OCI-LY3 (cell line): ENCODE results near the gene ANKRD44.
"Not testable (repeated sequence)": the region's sequence is repeated elsewhere in the genome, so short reads cannot be mapped to it uniquely, and the experiment has no call there.

Experiments
- H2AFZ ChIP-seq: fragments of 200-600, 300-600 bp; shearing (Covaris generic); 2 replicates; pipeline ENCODE4 v1.6.0; 2014; ENCODE audit warnings: antibody characterized with exemption, low read depth, low read length
- H3K27ac ChIP-seq: fragments of 200-600, 300-600 bp; sonication (generic); 2 replicates; pipeline ENCODE4 v1.5.1; 2014; ENCODE audit warnings: mild to moderate bottlenecking, low read length, moderate library complexity, mixed read lengths
- H3K27me3 ChIP-seq: fragments of 200-600, 300-600 bp; sonication (generic); 2 replicates; pipeline ENCODE4 v1.6.1; 2014; ENCODE audit warnings: low read depth, low read length, mixed read lengths
- H3K36me3 ChIP-seq: fragments of 200-600, 300-600 bp; sonication (generic); replicated peaks from 2 replicates; pipeline ENCODE3; 2014; ENCODE audit warnings: low read depth, low read length, mixed read lengths
- H3K4me1 ChIP-seq: fragments of 300-600, 200-600 bp; sonication (generic); 2 replicates; pipeline ENCODE4 v1.6.1; 2014; ENCODE audit warnings: low read length, mixed read lengths
- H3K4me2 ChIP-seq: fragments of 200-600, 300-600 bp; sonication (generic); 2 replicates; pipeline ENCODE4 v1.6.1; 2014; ENCODE audit warnings: low read length, mixed read lengths
- H3K4me3 ChIP-seq: fragments of 300-600, 200-600 bp; sonication (generic); 2 replicates; pipeline ENCODE4 v1.5.1; 2014; ENCODE audit warnings: antibody characterized with exemption, mild to moderate bottlenecking, low read length, moderate library complexity
- H3K79me2 ChIP-seq: fragments of 300-600, 200-600 bp; shearing (Covaris generic); 2 replicates; pipeline ENCODE4 v1.6.1; 2014; ENCODE audit warnings: mild to moderate bottlenecking, low read length, mixed read lengths
- H3K9ac ChIP-seq: fragments of 300-600, 200-600 bp; shearing (Covaris generic); 2 replicates; pipeline ENCODE4 v1.6.0; 2014; ENCODE audit warnings: mild to moderate bottlenecking, low read length, moderate library complexity
- H3K9me3 ChIP-seq: fragments of 200-600, 300-600 bp; shearing (Covaris generic); 2 replicates; pipeline ENCODE4 v1.6.1; 2014; ENCODE audit warnings: low read length, mixed read lengths; ENCODE audit not compliant: insufficient read depth
- H4K20me1 ChIP-seq: fragments of 200-600, 300-600 bp; sonication (generic); 2 replicates; pipeline ENCODE4 v1.6.1; 2016; ENCODE audit warnings: low read length, mixed read lengths; ENCODE audit not compliant: insufficient read depth
- CTCF ChIP-seq: fragments of 200-600, 300-600 bp; sonication (generic); IDR thresholded peaks from 2 replicates; pipeline ENCODE4 v1.5.1; 2014; ENCODE audit warnings: antibody characterized with exemption, low read length, low read depth
- EZH2phosphoT487 ChIP-seq: fragments of 200-600 bp; shearing (Covaris generic); IDR thresholded peaks from 2 replicates; pipeline ENCODE4 v1.6.1; 2018; ENCODE audit warnings: antibody characterized with exemption, mixed run types, low read depth

Gene ANKRD44

GRCh38 chr2:197348721-197349360 is 38.3 kb upstream of the ANKRD44 start:
- no peak overlapping the region for H2AFZ ChIP-seq
- H3K9ac ChIP-seq = no peak overlapping the region
- no peak overlapping the region for H3K4me3 ChIP-seq
- no peaks in the 10 kb centered on the region; the same call in 1 of the 2 replicates for H3K4me1 ChIP-seq
- H3K27ac ChIP-seq = no peak overlapping the region
- no peak overlapping the region for H3K4me2 ChIP-seq
- peaks cover 29% of the 10 kb centered on the region for H3K79me2 ChIP-seq
- H3K9me3 ChIP-seq = no peaks in the 10 kb centered on the region
- TF ChIP-seq EZH2phosphoT487 (no peak), CTCF (no peak)
- H3K27me3 ChIP-seq = no peaks in the 10 kb centered on the region
- peaks cover 56% of the 10 kb centered on the region for H3K36me3 ChIP-seq
- H4K20me1 ChIP-seq = no peaks in the 10 kb centered on the region; the same call in none of the 2 replicates

GRCh38 chr2:197345846-197346370 is 35.3 kb upstream of the ANKRD44 start:
- Histone ChIP-seq H3K36me3 (peaks cover 40% of the 10 kb centered on the region), H3K9me3 (no peaks in the 10 kb centered on the region), H3K4me2 (no peak overlapping the region), H4K20me1 (no peaks in the 10 kb centered on the region; the same call in none of the 2 replicates), H3K79me2 (peaks cover 8% of the 10 kb centered on the region), H3K4me1 (no peaks in the 10 kb centered on the region), H2AFZ (no peak overlapping the region), H3K27ac (no peak overlapping the region), H3K9ac (no peak overlapping the region), H3K27me3 (no peaks in the 10 kb centered on the region), H3K4me3 (no peak overlapping the region)
- TF ChIP-seq EZH2phosphoT487 = no peak
- no peak for TF ChIP-seq CTCF

- not testable (repeated sequence) for H3K4me2 ChIP-seq, H3K9ac ChIP-seq, H3K79me2 ChIP-seq, H3K4me3 ChIP-seq, H3K27me3 ChIP-seq, H3K27ac ChIP-seq, H3K9me3 ChIP-seq, H4K20me1 ChIP-seq, H2AFZ ChIP-seq, H3K4me1 ChIP-seq
- peaks cover 33% of the 10 kb centered on the region for H3K36me3 ChIP-seq
These were observed 33.4 kb upstream of the ANKRD44 start for GRCh38 chr2:197343968-197344367.

GRCh38 chr2:197340591-197340990 is 30.0 kb upstream of the ANKRD44 start:
- Histone ChIP-seq H3K4me2 (no peak overlapping the region), H3K27ac (no peak overlapping the region), H3K27me3 (no peaks in the 10 kb centered on the region), H3K79me2 (no peaks in the 10 kb centered on the region), H3K4me3 (no peak overlapping the region), H3K9ac (no peak overlapping the region), H3K9me3 (no peaks in the 10 kb centered on the region), H3K4me1 (no peaks in the 10 kb centered on the region), H2AFZ (no peak overlapping the region), H4K20me1 (no peaks in the 10 kb centered on the region), H3K36me3 (peaks cover 17% of the 10 kb centered on the region)
- TF ChIP-seq EZH2phosphoT487 (no peak), CTCF (no peak)
